HG03460 (cell line): ENCODE results near the gene HSD11B2.
"Not testable (repeated sequence)": the region's sequence is repeated elsewhere in the genome, so short reads cannot be mapped to it uniquely, and the experiment has no call there.

Source experiments
- ATAC-seq: cut with Tn5 transposase; IDR thresholded peaks from one replicate; pipeline ENCODE4 v1.9.1; 2021; ENCODE audit not compliant: unreplicated experiment

The HSD11B2 gene

DNA sequence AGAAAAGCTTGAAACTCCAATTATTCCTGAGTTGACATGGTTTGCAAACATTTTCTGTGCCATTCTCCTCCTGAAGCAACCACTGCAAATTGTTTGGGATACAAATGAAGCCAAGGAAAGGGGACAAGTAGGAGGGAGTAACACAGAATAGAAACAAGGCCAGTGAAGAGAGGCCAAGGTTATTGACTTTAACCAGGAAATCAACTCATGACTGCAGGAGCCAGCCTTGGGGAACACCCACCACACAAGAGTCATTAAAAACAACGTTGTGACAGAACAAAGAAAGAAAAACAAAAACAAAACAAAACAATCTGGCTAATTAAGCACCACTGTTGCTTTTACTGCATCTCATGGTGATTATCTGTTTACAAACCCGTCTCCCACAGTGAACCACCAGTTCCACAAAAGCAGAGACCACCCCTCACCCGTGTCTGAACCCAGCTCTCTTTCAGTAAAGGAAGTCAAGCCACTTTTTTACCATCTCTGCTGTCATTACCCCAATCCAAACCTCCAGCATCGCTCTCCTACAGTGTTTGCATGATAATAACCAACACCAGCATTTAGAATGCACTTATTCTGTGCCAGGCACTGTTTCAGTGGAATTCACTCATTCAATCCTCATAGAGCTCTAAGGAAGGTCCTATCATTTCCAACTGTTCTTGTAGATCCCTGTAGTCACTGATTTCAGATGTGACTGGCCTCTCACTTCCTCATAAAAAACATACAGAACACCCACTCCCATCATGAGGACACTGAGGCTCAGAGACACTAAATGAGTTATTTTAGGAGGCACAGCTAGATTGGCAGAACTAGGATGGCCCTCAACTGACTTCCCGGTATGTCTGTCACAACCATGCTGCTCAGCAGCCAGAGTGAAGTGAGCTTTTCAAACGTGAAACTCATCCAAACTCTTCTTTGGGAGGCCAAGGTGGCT lies 16.7 kb upstream of the HSD11B2 start:
- no peak for ATAC-seq

DNA sequence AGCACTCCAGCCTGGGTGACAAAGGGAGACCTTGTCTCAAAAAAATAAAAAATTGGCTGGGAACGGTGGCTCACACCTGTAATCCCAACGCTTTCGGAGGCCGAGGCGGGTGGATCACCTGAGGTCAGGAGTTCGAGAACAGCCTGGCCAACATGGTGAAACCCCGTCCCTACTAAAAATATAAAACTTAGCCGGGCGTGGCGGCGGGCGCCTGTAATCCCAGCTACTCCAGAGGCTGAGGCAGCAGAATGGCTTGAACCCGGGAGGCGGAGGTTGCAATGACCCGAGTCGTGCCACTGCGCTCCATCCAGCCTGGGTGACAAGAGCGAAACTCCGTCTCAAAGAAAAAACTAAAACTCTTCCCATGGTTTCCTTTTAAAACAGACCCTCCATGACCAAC lies 15.5 kb upstream of the HSD11B2 start:
- not testable (repeated sequence) for ATAC-seq

DNA sequence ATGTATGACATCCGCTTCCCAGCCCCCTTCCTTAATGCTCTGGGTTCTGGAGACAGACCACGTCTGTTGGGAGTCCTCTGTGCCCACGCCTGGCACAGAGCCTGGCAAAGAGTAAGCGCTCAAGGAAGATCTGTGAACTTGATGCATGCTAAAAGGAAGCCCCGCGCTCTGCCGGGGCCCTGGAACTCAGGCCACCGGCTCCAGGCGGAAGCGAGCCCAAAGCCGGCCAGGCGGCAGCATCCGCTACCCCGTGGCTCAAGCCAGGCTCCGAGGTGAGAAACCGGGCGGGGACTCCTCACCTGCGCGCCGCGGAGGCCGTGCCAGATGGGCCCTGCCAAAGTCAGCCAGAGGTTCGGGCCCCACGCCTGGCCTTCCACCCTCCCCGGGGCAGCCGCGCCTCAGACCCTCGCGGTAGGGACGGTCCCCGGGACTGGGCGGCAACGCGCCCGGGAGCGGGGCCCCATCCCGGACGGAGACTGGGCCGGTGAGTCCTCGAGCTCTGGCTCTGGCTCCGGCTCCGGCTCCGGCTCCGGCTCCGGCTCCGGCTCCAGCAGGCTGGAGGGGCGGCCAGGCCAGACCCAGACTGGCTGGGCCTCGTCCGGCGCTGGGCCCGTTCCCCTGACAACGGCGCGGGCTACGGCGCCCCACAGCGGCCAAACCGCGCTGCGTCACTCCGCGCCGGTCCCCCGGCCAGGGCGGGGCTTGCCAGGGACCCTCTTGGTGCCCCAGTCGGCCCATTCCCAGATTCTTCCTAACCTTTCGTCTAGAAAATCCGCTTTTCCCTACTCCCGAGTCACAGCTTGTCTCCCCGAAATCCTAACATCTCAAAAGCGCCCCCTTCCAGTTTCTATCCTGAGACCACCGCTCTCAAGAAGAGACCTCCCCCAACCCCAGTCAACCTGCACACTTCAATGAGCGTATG lies 14.8 kb upstream of the HSD11B2 start, which contains the start of gene ZDHHC1:
Gene ZDHHC1 (minus strand): TSS at position 606 of the 922 bp plus-strand sequence. CDS start 8,702 bp downstream, outside the sequence.
- peak; percentile 75 for ATAC-seq

GRCh38 chr16:67417333-67418061 lies 13.4 kb upstream of the HSD11B2 start:
- ATAC-seq = no peak

DNA sequence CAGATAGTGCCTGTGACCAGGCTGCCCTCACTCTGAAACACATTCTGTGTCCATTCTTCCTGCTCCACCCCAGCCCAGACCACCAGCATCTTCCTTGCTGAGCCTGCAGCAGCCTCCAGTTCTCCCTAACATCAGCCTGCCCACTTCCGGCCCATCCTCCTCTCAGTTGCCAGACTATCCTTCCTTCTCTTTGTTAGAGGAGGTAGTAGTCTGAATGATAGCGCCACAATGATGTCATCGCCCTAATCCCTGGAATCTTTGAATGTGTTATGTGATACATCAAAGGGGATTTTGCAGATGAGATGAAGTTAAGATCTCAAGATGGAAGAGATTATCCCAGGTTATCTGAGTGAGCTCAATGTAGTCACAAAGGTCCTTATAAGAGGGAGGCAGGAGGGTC lies 11.4 kb upstream of the HSD11B2 start:
- ATAC-seq = no peak

DNA sequence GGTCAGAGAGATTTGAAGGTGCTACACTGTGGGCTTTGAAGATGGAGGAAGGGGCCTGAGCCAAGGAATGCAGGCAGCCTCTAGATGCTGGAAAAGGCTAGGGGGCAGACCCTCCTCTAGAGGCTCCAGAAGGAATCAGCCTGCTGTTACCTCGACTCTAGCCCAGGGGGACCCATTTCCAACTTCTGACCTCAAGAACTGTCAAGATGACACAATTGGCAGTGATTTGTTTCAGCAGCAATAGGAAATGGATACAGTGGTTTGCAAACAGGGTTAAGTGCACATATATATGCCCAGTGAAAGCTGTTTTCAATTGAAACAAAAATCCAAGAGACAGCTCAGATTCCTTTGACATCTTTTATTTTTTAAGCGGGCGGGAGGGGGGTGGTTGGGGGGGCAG lies 11.0 kb upstream of the HSD11B2 start:
- no peak for ATAC-seq

DNA sequence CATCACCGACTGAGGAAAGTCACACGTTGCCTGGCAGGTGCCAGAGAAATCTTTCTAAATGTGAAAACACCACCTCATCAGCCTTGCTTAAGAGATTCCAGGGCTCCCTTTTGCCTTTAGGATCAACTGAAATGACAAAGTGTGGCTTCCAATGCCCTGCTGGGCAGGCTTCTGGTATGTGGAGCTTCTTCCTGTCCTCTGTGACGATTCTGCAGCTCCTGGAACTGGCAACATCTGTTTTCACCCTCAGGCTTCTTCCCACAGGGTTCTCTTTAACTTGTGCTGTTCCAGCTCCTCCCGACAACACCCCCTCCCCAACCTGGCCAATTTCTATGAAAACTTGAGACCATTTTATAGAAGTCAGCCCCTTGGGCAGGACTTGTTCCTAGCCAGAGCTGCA lies 9.9 kb upstream of the HSD11B2 start:
- ATAC-seq = no peak

GRCh38 chr16:67423015-67423414 lies 7.9 kb upstream of the HSD11B2 start:
- ATAC-seq = no peak

- no peak for ATAC-seq
These were observed 7.2 kb upstream of the HSD11B2 start for GRCh38 chr16:67423611-67424260.

DNA sequence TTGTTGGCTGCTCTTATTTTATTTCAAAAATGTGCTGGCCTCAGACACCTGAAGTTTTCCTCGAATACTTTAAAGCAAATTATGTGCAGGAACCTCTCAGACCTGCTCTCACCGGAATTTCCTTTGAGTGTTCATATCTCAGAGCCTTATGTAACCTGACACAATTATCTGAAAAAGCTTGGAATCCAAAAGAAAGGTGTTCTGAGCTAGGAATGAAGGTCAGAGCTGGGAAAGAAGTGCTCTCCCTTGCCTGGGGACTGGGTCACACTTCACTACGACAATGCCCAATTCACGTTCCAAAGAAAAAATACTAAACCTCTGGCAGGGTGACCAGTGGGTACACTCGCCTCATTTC lies 6.7 kb upstream of the HSD11B2 start:
- ATAC-seq = no peak

GRCh38 chr16:67425061-67425460 lies 5.9 kb upstream of the HSD11B2 start:
- ATAC-seq = no peak

DNA sequence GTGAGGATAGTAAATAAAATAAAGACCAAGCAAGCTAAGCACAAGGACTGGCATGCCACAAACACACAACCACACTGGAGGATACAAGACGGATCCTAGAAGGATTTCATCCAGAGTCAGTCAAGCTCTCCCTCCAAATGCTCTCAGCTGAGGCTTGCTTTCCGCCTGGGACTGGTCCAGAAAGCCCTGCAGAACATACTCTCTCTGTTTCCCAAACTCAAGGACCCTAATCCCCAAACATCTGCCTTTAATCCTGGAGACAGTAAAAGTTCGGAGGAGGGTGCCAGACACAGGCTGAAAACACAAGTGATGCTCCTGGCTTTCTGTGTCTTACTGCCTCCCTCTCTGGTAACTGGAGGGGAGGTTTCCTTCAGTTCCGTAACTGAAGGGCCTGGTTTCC lies 5.3 kb upstream of the HSD11B2 start:
- no peak for ATAC-seq

DNA sequence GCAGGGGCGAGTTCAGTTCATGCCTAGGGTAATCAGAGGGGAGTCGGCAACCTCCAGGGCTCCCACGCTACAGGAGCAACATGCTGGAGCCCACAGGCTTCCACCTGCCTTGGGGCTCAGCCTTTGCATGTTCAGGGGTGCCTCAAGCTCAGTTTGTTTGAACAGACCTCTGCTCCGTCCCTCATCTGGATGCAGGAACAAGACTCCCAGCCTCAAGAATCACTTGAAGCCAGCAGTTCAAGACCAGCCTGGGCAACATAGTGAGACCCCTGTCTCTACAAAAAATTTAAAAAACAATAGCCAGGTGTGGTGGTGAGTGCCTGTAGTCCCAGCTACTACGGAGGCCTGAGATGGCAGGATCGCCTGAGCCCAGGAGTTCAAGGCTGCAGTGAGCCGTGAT lies 4.9 kb upstream of the HSD11B2 start:
- ATAC-seq = no peak

- no peak for ATAC-seq
These were observed 4.0 kb upstream of the HSD11B2 start for GRCh38 chr16:67426950-67427349.

DNA sequence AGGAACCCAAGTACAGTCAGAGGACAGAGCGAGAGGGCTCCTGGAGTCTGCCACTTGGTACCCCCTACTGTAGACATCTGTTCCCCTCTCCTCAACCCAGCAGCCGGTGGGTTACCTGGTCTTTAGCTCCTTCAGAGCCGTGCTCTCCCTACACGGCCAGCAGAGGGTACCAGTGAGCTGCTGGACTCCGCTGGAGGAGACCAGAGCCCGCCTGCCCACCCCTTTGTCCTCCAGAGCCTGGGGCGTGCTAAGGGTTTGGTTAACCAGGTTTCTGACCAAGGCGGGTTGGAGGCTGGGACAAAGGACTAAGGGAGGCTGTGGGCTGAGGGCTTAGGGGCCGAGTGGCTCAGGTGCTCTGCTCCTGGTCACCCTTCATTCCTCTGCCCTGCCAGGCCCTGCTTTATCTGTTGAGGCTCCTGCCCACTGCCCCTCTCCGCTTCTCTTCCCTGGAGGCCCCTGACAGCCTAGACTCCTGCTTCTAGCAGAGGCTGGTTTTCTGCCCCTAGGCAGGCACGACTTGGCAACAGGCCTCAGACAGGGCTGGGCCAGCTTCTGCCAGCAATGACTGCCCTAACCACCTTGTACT lies 2.7 kb upstream of the HSD11B2 start:
- ATAC-seq = no peak

- no peak for ATAC-seq
These were observed 1.7 kb upstream of the HSD11B2 start for GRCh38 chr16:67429053-67429798.

DNA sequence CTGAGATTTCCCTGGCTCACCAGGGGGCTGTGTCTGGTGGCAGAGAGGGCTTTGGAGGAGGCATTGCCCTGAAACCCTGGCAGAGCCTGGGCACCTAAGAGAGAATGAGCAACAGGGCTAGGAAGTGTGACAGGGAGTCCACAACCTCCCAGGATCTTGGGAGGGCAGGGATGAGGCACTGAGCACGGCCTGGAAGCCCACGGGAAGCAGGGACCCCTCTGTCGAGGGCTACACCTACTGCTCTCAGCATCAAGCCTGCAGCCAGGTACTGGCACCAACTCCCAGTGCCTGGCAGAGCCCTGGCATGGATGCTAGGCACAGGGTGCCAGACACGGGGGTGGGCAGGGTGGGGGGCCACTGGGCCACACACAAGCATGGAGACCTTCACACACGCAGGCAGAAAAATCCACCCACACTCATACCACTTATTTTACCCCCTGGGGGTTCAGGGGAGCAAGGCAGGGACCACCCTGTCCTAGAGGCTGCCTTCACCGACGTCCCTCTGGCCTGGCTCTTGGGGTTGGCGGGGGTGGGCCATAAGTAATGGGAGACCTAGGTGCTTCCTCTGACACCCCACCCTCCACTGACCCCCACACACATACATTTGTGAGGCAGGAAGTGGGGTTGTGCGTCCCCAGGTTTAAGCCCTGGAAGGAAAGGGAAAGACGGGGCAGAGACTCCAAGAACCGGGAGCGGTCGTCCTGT lies 970 bp upstream of the HSD11B2 start:
- no peak for ATAC-seq

DNA sequence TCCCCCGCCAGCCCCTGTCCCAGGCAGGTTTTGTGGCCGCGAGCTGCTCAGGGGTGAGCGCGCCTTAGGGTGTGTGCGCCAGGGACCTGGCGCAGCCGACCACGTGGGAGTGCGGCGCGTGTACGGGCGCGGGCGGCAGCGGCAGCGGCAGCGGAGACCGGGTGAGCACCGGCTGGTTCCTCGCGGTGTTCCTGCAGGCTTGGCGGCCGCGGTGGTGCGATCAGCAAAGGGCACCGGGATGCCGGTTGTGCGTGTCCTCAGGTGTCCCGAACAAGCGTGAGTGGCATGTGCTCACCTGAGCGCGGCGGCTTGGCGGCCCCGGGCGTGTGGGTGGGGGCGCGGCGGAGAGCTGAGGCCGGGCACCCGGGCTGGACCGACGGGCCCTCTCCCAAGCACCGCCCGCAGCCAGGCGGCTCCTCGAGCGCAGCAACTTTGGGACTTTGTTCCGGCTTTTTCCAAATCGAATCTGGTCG lies 381 bp upstream of the HSD11B2 start:
- no peak for ATAC-seq
